NB4 (cell line): ENCODE data around the gene ERGIC1.

ENCODE experiments used
- CTCF ChIP-seq: IDR thresholded peaks from one replicate; pipeline ENCODE4 v1.5.1; 2012; ENCODE audit warnings: low read depth, low read length
- MYC ChIP-seq: IDR thresholded peaks from 2 replicates; pipeline ENCODE4 v1.6.1; 2011; ENCODE audit warnings: low read depth, low read length
- POLR2A ChIP-seq: IDR thresholded peaks from 2 replicates; pipeline ENCODE4 v1.6.1; 2011; ENCODE audit warnings: mild to moderate bottlenecking; ENCODE audit not compliant: insufficient read length; ENCODE audit errors: extremely low read depth
- TF ChIP-seq, protein P1 (sequence below): IDR thresholded peaks from 2 replicates; pipeline ENCODE4 v1.6.1; 2011; ENCODE audit warnings: low read depth, low read length

DNA sequence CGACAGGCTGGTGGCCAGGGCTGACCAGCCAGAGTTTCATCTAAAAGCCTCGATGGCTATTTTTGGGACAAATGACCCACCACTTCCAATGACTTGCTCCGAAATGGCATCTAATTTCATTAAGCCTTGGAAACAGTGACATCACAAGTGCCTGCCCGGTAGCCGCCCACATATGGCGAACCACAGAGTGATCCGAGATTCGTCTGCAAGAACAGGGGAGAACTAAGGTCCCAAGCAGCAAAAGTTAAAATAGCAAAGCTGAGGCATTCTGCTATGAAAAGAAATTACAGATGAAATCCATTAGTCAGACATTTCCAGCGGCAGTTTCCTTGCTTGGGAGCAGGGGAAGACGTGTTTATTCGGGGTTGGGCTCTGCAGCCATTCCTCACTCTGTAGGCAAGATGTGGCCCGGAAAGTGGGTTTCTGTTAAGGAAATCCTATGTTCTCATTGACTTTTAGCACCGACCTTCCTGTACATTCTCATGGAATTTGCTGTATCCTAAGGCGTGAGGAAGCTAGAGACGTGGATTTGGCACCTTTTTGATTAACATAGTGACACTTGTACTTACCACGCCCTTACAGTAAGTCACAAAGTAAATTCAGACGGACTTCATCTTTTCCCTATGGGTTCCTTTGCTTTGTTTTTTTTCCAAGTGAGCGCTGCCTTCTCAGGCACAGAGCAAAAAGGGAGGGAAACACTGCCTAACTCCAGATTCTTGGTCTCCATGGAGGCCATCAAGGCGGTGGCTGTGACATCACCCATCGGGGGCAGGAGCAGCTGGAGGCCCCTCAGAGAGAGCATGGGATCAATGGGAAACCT, 45.1 kb downstream of the ERGIC1 start:
- TF ChIP-seq CTCF (no peak), POLR2A (no peak), MYC (no peak)
- TF ChIP-seq, protein P1, sequence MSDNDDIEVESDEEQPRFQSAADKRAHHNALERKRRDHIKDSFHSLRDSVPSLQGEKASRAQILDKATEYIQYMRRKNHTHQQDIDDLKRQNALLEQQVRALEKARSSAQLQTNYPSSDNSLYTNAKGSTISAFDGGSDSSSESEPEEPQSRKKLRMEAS = no peak
